ENCODE measurements around the gene GATD1.

GATD1 gene

GRCh38 chr11:778976-779954 is 2.0 kb upstream of the GATD1 start:
- Mint-ChIP-seq H3K27ac (no peak overlapping the region), H3K9me3 (no peaks in the 10 kb centered on the region), H3K4me3 (peak overlapping the region; percentile 36), H3K27me3 (no peaks in the 10 kb centered on the region), H3K36me3 (no peaks in the 10 kb centered on the region), H3K4me1 (peaks cover 31% of the 10 kb centered on the region)

DNA sequence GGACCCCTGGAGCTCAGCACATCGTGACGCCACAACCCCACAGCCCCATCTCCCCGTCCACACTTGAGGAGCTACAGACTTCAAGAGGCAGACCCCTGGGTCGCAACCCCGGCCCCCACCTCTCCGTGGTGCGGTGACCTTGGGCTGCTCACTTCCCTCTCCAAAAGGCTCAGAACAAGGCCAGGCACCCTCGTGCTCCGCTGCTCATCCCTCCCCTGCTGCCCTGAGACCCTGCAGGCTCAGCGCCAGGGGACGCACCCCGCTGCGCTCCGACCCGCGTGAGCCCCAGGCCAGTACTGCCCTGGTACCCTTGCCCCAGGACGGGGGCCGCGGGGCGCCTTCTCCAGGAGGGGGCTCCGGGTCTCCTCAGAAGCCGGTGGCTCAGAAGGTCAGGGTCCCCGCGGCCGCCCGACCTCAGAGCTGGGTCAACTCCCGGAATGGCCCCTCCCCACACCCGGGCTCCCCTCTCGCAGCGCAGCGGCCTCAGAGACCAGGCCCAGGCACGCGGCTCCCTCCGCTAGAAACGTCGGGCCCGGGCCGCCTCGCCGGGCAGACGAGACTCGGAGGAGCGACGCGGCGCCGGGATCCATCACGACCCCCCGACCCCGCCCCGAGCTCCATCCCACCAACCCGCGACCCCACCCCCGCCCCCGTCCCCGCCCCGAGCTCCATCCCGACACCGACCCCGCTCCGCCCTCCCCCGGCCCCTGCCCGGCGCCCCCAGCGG is 563 bp downstream of the GATD1 start:
- Mint-ChIP-seq H3K36me3 (no peaks in the 10 kb centered on the region), H3K27ac (peak overlapping the region; percentile 62), H3K4me1 (peaks cover 25% of the 10 kb centered on the region), H3K9me3 (no peaks in the 10 kb centered on the region), H3K27me3 (no peaks in the 10 kb centered on the region), H3K4me3 (peak overlapping the region; percentile 86)

DNA sequence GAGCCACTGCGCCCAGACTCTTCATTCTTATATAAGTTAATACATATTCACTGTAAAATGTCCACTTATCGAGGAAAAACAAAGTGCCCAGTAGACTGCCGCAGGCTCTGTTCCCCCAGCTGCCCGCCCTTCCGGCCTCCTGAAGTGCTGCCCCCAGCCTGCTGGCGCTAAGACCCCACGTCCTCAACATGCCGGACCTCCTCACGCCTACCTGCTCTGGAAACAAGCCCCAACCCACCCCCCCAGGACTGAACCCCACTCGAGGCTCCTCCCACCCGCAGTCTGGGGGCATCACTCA is 1.1 kb downstream of the GATD1 start:
- peaks cover 25% of the 10 kb centered on the region for H3K4me1 Mint-ChIP-seq
- H3K9me3 Mint-ChIP-seq, result no peaks in the 10 kb centered on the region
- H3K27ac Mint-ChIP-seq, result peak overlapping the region; percentile 62
- H3K27me3 Mint-ChIP-seq, result no peaks in the 10 kb centered on the region
- H3K36me3 Mint-ChIP-seq, result no peaks in the 10 kb centered on the region
- peak overlapping the region; percentile 86 for H3K4me3 Mint-ChIP-seq

DNA sequence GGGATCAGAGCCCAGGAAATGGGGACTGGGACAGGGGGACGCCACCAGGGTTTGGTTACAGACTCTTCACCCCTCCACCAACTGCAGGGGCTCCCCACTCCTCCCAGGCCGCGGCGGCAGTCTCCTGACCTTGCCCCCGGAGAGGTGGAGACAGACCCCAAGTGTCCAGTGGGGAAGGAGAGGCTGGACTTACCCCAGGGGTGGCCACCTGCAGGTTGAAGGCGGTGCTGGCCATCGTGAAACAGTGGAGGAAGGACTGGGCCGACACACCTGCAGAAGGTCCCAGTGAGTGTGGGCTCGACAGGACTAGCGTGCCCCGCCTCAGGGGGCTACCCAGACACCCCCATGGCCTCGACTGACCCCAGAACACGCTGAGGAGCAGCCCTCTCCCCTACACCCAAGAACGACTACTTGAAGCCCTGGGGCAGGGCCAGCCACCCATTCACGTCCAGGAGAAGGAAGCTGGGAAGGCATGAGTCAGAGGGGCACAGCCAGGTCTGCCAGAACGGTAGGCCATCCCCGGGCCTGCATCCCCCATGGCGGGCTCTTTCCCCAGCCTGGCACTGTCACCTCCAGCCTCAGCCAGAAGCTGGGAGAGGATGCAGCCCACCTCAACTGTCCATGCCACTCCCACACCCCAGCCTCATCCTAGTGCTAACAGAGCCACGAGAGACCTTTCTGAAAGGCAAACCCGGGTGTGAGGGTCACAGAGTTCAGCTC is 2.3 kb downstream of the GATD1 start:
- Mint-ChIP-seq H3K27ac (peak overlapping the region; percentile 59), H3K4me1 (peaks cover 20% of the 10 kb centered on the region), H3K27me3 (no peaks in the 10 kb centered on the region), H3K36me3 (no peaks in the 10 kb centered on the region), H3K4me3 (peak overlapping the region; percentile 81), H3K9me3 (no peaks in the 10 kb centered on the region)

GRCh38 chr11:773830-774229 is 3.5 kb downstream of the GATD1 start:
- no peaks in the 10 kb centered on the region for H3K9me3 Mint-ChIP-seq
- no peak overlapping the region for H3K4me3 Mint-ChIP-seq
- no peak overlapping the region for H3K27ac Mint-ChIP-seq
- no peaks in the 10 kb centered on the region for H3K36me3 Mint-ChIP-seq
- no peaks in the 10 kb centered on the region for H3K27me3 Mint-ChIP-seq
- peaks cover 17% of the 10 kb centered on the region for H3K4me1 Mint-ChIP-seq

DNA sequence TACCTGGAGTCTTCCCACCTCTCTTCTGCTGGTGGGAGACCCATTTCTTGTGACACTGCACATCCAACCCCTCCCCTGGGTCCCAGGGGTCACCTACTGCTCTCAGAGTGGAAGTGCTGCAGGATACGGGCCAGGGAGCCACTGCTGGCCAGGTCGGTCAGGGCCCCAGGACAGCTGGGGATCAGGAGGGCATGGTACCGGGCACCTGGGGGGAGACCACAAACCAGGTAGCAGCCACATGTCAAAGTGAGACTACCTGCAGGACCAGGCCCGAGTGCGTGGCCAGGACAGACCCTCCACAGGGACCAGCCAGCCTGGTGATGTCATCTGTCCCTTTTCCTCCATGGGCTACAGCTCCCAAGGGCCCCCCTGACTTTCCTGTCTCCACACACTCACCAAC is 3.9 kb downstream of the GATD1 start:
- no peaks in the 10 kb centered on the region for H3K36me3 Mint-ChIP-seq
- H3K4me1 Mint-ChIP-seq, result peaks cover 17% of the 10 kb centered on the region

DNA sequence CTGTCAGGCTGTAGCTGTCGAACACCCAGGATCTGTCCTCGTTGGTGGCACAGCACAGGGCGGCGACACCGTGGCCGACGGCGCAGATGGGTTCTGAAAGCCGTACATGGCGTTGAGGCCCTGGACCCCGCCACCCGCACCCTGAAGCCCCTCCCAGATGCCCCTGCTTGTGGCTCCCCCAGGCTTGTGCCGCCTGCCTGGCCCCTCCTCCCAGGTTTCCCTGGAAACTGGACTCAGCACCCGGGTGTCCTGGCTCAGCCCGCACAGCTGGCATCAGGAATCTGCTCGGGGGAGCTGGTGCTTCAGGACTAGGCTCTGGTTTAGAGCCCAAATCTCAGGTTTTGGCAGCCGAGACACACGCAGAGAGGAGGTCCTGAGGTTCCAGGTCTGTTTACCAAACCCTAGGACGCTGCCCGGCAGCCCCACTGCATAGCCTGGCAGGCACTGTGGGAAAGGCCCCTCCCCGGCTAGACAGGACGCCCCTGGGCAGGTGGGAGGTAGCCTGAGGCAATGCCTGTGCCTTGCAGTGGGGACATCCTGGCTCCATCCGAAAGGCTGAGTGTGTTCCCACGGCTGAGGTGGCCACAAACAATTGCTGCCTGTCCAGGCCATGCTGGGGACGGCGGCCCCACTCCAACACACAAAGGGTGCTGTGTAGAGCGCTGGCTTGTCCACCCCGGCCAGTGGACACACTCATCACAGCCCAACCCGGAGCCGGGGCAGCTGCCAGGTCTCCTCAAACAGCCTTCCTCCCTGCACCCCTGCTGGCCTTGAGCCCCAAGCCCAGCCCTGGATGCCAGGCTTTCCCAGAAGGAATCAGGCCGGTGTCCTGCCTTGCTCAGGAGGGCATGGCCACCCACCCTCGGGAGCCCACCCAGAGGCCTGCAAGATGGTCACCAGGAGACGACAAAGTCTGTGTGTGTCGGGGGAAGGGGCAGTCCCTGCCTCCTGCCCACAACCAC is 4.6 kb downstream of the GATD1 start:
- H3K27me3 Mint-ChIP-seq, result no peaks in the 10 kb centered on the region
- H3K4me1 Mint-ChIP-seq, result peaks cover 17% of the 10 kb centered on the region
- no peaks in the 10 kb centered on the region for H3K9me3 Mint-ChIP-seq
- H3K4me3 Mint-ChIP-seq, result no peak overlapping the region
- H3K36me3 Mint-ChIP-seq, result no peaks in the 10 kb centered on the region
- no peak overlapping the region for H3K27ac Mint-ChIP-seq

More for the DNA sequence above, 3.9 kb downstream of the GATD1 start:
- H3K9me3 Mint-ChIP-seq, result no peaks in the 10 kb centered on the region
- H3K27ac Mint-ChIP-seq, result no peak overlapping the region
- H3K27me3 Mint-ChIP-seq, result no peaks in the 10 kb centered on the region
- no peak overlapping the region for H3K4me3 Mint-ChIP-seq

DNA sequence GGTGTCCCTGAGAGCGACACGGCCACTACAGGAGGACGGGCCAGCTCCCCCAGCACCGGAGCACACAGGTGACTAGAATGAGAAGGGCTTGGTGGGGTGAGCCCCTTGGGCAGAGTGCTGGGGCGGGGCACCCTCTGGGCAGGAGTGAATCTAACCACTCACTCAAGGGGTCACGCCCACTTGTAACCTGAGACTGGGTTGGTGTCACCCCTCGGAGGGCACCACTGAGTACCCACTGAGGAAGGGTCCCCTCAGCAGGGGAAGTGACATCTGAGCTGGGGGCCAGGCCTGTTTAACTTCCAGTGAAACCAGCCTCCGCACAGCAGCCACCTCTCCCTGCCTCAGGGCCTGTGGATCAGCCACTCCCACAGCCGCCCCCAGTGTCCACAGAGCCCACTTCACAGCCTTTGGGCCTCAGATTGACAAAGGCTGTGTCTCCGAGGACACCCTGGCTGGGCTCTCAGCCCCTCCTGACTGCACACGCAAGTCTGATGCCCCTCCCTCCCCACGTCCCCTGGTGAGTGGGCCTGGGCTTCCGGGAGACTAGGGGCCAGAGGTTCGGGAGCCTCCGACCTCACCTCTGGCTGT is 5.6 kb downstream of the GATD1 start:
- Mint-ChIP-seq H3K27me3 (no peaks in the 10 kb centered on the region), H3K9me3 (no peaks in the 10 kb centered on the region), H3K4me3 (no peak overlapping the region), H3K36me3 (no peaks in the 10 kb centered on the region), H3K27ac (no peak overlapping the region), H3K4me1 (peaks cover 17% of the 10 kb centered on the region)

GRCh38 chr11:770642-771616 is 6.4 kb downstream of the GATD1 start:
- Mint-ChIP-seq H3K9me3 (no peaks in the 10 kb centered on the region), H3K27ac (no peak overlapping the region), H3K4me3 (no peak overlapping the region), H3K36me3 (no peaks in the 10 kb centered on the region), H3K4me1 (peaks cover 11% of the 10 kb centered on the region), H3K27me3 (no peaks in the 10 kb centered on the region)

DNA sequence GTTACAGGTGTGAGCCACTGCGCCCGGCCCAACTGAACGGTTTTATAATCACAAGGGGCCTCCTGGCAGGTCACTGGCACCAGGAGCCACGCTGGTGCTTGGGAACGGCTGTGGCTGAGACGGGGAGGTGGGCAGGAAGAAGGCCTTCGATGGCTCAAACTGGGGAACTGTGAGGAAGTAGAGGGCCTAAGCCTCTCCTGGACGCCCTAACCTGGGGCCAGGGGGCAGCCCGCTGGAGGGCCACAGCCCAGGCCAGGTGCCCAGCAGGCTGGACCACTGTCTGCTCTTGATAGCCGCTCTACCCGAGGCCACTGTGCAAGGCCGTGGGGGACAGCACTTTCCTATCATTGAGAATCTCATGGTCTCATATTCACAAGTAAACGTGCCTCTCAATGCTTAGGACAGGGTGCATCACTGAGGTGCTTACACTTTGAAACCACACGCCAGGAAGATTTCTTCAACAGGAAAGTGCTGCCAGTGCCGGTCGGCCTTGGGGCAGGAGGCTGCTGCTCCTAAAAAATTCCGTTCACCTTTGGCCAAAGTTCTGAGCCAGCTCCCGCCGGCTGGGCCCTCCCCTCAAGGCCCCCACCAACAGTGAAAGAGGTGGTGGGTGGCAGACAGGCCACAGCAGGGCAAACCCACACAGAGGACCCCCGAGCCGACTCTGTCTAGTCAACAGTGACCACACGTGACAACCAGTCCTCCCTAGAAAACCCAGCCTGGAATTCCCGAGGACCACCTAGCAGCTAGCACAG is 7.2 kb downstream of the GATD1 start:
- peaks cover 4% of the 10 kb centered on the region for H3K4me1 Mint-ChIP-seq
- no peaks in the 10 kb centered on the region for H3K9me3 Mint-ChIP-seq
- H3K36me3 Mint-ChIP-seq, result no peaks in the 10 kb centered on the region
- no peaks in the 10 kb centered on the region for H3K27me3 Mint-ChIP-seq
- no peak overlapping the region for H3K27ac Mint-ChIP-seq
- H3K4me3 Mint-ChIP-seq, result no peak overlapping the region

DNA sequence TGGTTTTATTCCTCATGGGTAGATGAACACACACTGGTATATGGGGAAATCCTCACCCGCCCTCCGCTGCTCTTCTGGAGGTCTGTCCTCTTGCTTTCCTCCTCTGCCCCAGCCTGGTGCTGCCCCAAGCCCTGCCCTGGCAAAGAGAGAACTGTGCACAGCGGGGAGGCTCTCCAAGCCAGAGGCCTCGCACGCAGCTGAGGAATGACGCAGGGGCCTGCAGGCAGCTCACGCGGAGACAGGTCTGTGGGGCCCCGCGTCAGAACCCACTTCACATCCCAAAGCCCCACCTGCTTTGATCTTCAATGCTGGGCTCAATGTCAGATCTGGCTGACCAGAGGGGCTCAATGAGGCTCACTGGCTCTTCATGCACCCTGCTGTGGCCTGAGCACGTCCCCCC is 10.0 kb downstream of the GATD1 start:
- Mint-ChIP-seq H3K27me3 (no peaks in the 10 kb centered on the region), H3K27ac (peak overlapping the region; percentile 35), H3K4me3 (no peak overlapping the region), H3K36me3 (peaks cover 2% of the 10 kb centered on the region), H3K9me3 (no peaks in the 10 kb centered on the region), H3K4me1 (no peaks in the 10 kb centered on the region)

DNA sequence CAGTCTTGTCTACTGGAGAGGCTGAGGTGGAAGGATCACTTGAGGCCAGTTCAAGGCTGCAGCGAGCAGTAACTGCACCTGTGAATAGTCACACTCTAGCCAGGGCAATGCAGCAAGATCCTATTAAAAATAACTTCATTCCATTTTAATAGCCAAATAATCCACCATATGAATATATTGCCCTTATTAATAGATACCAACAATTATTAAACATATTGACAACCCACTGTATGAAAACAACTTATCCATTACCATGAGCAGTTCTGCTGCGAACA is 10.4 kb downstream of the GATD1 start:
- no peaks in the 10 kb centered on the region for H3K27me3 Mint-ChIP-seq
- no peaks in the 10 kb centered on the region for H3K4me1 Mint-ChIP-seq
- H3K9me3 Mint-ChIP-seq, result no peaks in the 10 kb centered on the region
- H3K27ac Mint-ChIP-seq, result no peak overlapping the region
- peaks cover 2% of the 10 kb centered on the region for H3K36me3 Mint-ChIP-seq
- H3K4me3 Mint-ChIP-seq, result no peak overlapping the region

GRCh38 chr11:766106-766935 is 11.0 kb downstream of the GATD1 start:
- no peak overlapping the region for H3K4me3 Mint-ChIP-seq
- H3K9me3 Mint-ChIP-seq, result no peaks in the 10 kb centered on the region
- peaks cover 2% of the 10 kb centered on the region for H3K36me3 Mint-ChIP-seq
- H3K4me1 Mint-ChIP-seq, result no peaks in the 10 kb centered on the region
- no peak overlapping the region for H3K27ac Mint-ChIP-seq
- H3K27me3 Mint-ChIP-seq, result no peaks in the 10 kb centered on the region
